ENCODE measurements around the gene ASB15.

Gene ASB15

GRCh38 chr7:123637878-123638277 is 36.3 kb downstream of the ASB15 start:
- DNase-seq = no peak

- no peak for DNase-seq
Observed at GRCh38 chr7:123639631-123640030, 38.0 kb downstream of the ASB15 start.

- DNase-seq = no peak
Observed at GRCh38 chr7:123640583-123640982, 39.0 kb downstream of the ASB15 start.

- no peak for DNase-seq
Observed at GRCh38 chr7:123641901-123642300, 40.3 kb downstream of the ASB15 start.

GRCh38 chr7:123643495-123644441 is 42.1 kb downstream of the ASB15 start:
- no peak for DNase-seq

- no peak for DNase-seq
Observed at GRCh38 chr7:123645516-123645915, 43.9 kb downstream of the ASB15 start.

- DNase-seq = no peak
Observed at GRCh38 chr7:123647106-123647730, 45.6 kb downstream of the ASB15 start.

- no peak for DNase-seq
Observed at GRCh38 chr7:123649964-123650363, 48.3 kb downstream of the ASB15 start.

- DNase-seq = no peak
Observed at GRCh38 chr7:123650595-123650994, 49.0 kb downstream of the ASB15 start.

GRCh38 chr7:123652406-123652805 is 50.8 kb downstream of the ASB15 start:
- no peak for DNase-seq

GRCh38 chr7:123653162-123653561 is 51.5 kb downstream of the ASB15 start:
- DNase-seq = no peak

GRCh38 chr7:123655614-123656013 is 54.0 kb downstream of the ASB15 start, which contains the start of gene LMOD2:
LMOD2 (plus strand) TSS chr7:123655866; CDS start chr7:123655964, 98 bp downstream.
- DNase-seq = no peak

GRCh38 chr7:123656544-123657303 is 55.1 kb downstream of the ASB15 start:
- DNase-seq = no peak

- no peak for DNase-seq
Observed at GRCh38 chr7:123657304-123657685, 55.7 kb downstream of the ASB15 start.

- DNase-seq = no peak
Observed at GRCh38 chr7:123658023-123658422, 56.4 kb downstream of the ASB15 start.

- no peak for DNase-seq
Observed at GRCh38 chr7:123660514-123661354, 59.1 kb downstream of the ASB15 start.

GRCh38 chr7:123661765-123662164 is 60.1 kb downstream of the ASB15 start:
- no peak for DNase-seq

- DNase-seq = no peak
Observed at GRCh38 chr7:123662293-123662692, 60.7 kb downstream of the ASB15 start.

GRCh38 chr7:123662755-123663154 is 61.1 kb downstream of the ASB15 start:
- no peak for DNase-seq

GRCh38 chr7:123663200-123663599 is 61.6 kb downstream of the ASB15 start:
- DNase-seq = no peak

GRCh38 chr7:123665157-123665556 is 63.5 kb downstream of the ASB15 start:
- no peak for DNase-seq

GRCh38 chr7:123665896-123666295 is 64.3 kb downstream of the ASB15 start:
- no peak for DNase-seq

Measured in GOT3 (cell line).